HCEC 1CT (cell line): ENCODE measurements around the gene HACE1.
A peak's percentile ranks its signal among the peaks of the same experiment; 100 is the strongest.

Source experiments
- DNase-seq: peaks from one replicate; pipeline ENCODE4 v3.0.0-alpha.2; 2017

The HACE1 gene

GRCh38 chr6:104685871-104686549 is 173.7 kb downstream of the HACE1 start:
- DNase-seq = no peak

- DNase-seq = no peak
These were observed 174.8 kb downstream of the HACE1 start for GRCh38 chr6:104684911-104685415.

GRCh38 chr6:104683809-104684208 is 175.9 kb downstream of the HACE1 start:
- DNase-seq = no peak

GRCh38 chr6:104682722-104683643 is 176.7 kb downstream of the HACE1 start:
- peak; percentile 36 for DNase-seq

- DNase-seq = no peak
These were observed 179.2 kb downstream of the HACE1 start for GRCh38 chr6:104680539-104680938.

- no peak for DNase-seq
These were observed 179.7 kb downstream of the HACE1 start for GRCh38 chr6:104679971-104680370.
